ENCODE data around the gene TMEM238.
A peak's percentile ranks its signal among the peaks of the same experiment; 100 is the strongest.

Gene TMEM238

DNA sequence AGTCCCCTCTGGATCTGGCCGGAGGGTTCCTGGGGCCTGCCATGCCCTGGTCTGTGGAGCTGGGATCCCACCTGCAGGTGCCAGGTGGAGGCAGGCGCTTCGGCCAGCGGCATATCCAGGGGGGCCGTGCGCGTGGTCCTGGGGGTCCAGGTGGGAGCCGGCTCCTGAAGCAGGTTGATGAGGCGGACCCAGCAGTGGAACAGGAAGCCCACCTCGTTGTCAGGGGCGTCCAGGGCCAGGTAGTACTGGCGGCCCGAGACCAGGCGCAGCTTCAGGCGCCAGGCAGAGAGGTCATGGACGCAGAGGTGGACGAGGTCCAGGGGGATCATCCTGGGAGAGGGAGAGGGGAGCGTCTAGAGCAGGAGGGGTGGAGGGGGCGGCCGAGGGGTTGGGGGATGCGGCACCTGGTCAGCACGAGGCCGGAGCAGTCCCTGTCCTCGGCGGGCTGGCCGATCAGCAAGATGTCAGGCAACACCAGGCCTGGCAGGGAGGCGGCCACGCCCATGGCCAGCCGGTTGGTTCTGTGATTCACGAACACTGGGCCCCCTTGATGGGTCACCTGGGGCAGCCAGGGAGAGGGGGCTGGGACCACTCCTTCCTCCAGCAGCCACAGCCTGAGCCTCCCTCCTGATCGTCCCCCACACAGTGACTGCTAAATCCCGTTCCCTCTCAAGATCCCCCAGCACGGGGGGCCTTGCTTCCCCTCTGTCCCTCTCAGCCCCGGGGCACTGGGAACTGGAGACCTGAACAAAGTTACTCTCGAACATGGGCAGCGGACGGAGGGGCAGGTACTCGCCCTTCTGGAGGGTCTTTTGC lies 21.7 kb downstream of the TMEM238 start:
- DNase-seq (ENCODE audit: low read depth, low spot score): no peak
- H3K27ac ChIP-seq: no peak overlapping the region

- no peak overlapping the region for H3K27ac ChIP-seq
- no peak for DNase-seq (ENCODE audit: low read depth, low spot score)
Measured at GRCh38 chr19:55360902-55361301, 23.2 kb downstream of the TMEM238 start.

GRCh38 chr19:55358943-55359908 lies 24.9 kb downstream of the TMEM238 start:
- H3K27ac ChIP-seq: no peak overlapping the region
- no peak for DNase-seq (ENCODE audit: low read depth, low spot score)

DNA sequence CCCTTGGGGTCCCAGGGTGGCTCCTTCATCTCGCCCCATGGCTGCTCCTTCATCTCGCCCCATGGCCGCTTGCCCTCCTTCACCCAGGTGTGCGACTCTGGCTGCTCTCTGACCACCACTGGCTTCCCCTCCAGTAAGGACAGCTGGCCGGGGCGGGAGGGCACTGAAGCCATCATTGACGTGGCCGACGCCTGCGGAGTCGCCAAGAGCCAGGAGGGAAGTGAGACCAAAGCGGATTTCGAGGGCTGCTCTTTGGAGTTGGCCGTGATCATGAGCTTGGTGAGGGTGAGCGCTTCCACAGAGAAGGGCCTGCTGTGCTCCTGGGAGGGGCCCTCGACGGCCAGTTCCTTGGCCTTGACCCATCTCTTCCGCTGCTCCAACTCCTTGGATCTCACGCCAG lies 25.6 kb downstream of the TMEM238 start:
- DNase-seq (ENCODE audit: low read depth, low spot score): no peak
- H3K27ac ChIP-seq: no peak overlapping the region

DNA sequence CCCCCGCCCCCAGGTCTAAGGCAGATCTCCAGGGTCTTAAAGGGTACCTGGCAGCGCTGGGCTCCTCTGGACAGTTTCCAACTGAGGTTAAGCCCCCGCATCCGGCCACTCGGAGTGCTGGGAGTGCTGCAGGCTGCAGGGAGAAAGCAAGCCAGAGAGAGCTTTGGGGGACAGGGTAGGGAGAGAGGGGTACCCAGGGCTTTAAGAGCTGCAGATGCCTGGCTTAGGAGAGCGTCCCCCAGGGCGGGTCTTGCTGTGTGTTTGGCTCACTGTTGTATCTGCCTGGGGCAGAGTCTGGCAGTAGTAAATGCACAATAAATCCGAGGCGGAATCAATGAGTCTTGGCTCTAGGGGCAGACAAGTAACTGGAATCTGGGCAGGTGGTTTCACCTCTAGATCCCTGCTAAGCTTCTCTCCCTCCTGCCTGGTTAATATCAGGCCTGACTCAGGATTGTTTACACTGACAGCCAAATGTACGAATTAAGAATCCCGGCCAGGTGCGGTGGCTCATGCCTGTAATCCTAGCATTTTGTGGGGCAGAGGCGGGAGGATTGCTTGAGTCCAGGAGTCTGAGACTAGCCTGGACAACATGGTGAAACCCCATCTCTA lies 28.8 kb downstream of the TMEM238 start:
- peak overlapping the region; percentile 37 for H3K27ac ChIP-seq
- DNase-seq (ENCODE audit: low read depth, low spot score): no peak

DNA sequence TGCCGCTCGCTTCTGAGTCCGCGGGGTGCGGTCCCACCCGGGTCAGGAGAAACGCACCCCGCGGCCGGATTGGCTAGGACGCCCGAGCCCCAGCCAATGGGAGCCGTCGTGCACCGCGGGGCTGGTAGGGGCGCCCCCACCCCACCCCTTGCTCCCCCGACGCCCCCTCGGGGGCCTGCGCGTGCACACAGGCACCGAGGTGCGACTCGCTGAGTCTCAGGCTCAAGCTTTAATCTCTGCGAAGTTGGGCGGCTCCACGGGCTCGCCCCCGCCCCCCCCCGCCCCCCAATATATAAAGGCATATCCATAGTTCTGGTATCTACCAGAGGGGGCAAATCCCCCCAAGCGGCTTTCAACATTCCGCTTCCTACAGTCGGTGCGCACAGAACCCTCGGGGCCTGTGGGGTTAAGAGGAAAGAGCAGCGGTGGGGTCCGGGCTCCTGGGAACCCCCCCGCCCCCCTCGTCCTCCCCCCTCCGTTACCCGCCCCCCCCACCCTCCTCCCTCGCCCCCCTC lies 29.3 kb downstream of the TMEM238 start, which contains the start of gene COX6B2:
Gene COX6B2 (minus strand): TSS at position 22 of the 515 bp plus-strand sequence. CDS start 198 bp downstream, outside the sequence.
- no peak for DNase-seq (ENCODE audit: low read depth, low spot score)
- peak within 1 kb of the TSS; percentile 39 for H3K27ac ChIP-seq

- peak overlapping the region; percentile 39 for H3K27ac ChIP-seq
- no peak for DNase-seq (ENCODE audit: low read depth, low spot score)
Measured at GRCh38 chr19:55353803-55354697, 30.0 kb downstream of the TMEM238 start.

GRCh38 chr19:55353356-55353802 lies 30.7 kb downstream of the TMEM238 start:
- DNase-seq (ENCODE audit: low read depth, low spot score): no peak
- peak overlapping the region; percentile 39 for H3K27ac ChIP-seq

DNA sequence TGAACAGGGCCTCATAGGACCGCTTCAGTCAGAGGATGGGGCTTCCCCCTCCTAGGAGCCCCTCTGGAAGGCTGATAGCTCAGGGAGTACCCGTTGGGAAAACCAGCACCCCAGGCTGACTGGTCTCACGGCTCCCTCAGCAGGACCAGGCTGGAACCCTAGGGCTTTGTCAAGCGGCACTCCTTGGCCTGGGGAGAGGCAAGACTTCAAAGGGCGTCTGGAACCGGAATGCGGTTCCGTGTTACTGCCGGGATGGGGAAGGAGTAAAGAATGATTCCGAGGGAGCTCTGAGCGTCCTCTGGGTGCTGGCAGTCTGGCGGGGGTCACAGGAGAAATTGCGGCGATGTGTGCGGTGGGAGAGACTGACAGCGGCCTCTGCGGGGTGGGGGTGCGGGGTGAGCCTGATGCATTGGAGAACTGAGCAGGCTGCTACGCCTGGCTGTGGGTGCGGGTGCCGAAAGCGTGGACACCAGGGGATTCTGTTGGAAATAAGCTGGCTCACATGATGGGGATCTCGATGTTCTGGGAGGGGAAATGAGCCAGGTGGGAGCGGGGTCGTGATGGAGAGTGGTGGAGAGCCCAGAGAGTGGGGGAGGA lies 31.4 kb downstream of the TMEM238 start:
- DNase-seq (ENCODE audit: low read depth, low spot score): no peak
- H3K27ac ChIP-seq: peak overlapping the region; percentile 49

DNA sequence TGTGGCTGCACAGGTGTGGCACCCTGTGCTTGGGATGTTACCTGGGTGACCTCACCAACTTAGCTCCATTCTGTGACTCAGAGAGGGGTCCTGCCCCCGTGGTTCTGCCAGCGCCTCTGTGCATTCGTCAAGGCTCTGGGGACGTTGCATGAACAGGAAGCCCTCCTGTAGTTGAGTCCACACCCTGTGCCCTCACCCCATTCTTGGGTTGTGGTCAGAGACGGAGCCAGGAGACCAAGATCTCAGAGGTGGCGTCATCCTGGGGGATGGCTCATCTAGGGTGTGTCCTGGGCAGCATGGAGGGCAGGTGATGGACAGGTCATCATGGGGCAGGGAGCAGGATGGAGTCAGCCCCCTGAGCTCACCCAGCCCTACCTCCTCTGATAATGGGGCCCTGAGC lies 32.1 kb downstream of the TMEM238 start:
- peak overlapping the region; percentile 49 for H3K27ac ChIP-seq
- DNase-seq (ENCODE audit: low read depth, low spot score): no peak

DNA sequence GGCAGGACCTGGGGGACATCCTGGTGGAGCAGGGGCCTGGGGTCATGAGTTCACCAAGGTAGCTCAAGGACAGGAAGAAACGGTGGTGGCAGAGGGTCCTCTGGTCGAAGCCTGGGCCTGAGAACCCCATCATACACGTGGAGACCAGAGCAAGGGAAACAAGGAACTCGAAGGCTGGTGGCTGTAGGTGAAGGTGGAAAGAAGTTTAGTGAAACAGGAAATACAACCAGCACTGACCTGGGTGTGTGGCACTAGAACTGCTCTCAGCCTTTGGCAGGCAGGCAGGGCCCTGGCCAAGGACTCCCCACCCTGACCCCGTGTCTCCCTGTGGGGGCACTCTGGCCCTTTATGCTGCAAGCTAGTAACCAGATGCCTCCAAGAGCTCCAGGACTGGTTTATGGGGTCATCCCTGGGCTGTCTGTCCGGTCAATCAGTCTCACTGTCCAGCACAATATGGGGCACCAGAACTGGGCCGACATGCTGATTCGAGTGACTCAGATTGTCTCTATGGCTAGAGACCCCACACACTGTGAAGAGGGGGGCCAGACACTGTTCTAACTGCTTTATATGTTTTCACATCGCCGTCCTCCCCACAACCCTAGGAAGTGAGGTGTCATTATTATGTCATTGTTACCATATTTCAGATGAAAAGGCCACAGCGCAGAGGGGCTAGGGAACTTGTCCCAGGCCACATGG lies 33.3 kb downstream of the TMEM238 start:
- no peak for DNase-seq (ENCODE audit: low read depth, low spot score)

DNA sequence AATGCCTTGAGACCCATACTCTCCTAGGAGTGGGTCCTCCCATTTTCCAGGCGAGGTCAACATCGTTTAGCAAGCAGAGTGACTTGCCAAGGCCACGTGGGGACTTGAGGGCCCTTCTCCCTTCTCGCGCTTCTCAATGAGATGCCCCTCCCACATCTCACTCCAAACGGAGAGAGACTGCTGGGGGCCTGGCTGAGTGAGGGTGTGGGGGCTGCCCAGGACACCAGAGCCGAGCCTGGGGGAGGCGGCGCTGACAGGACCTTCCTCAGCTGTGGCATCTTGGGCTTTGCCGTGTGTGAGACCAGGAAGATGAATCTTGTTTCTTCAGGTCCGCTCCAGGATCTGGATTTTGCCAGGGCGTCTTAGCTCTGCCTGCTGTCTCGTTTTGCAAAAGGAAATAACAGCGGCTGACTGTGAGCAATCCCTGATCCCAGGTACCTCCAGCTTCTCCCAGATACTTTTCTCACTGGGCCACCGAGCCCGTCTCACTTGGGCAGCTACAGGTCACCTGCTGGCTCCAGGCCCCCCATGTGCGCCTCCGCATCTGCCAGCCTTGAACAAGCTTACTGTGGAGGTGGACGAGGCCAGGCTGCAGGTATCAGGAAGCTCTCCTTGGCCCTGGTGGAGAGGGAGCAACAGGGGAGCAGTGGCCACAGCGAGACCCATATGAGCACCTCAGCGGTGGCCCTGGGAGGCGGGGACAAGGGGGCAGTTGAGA lies 35.6 kb downstream of the TMEM238 start:
- DNase-seq (ENCODE audit: low read depth, low spot score): no peak

More for the DNA sequence above, 33.3 kb downstream of the TMEM238 start:
- no peak overlapping the region for H3K27ac ChIP-seq

GRCh38 chr19:55347442-55348009 lies 36.6 kb downstream of the TMEM238 start:
- H3K27ac ChIP-seq: no peak overlapping the region
- DNase-seq (ENCODE audit: low read depth, low spot score): no peak

More for the DNA sequence above, 35.6 kb downstream of the TMEM238 start:
- no peak overlapping the region for H3K27ac ChIP-seq

DNA sequence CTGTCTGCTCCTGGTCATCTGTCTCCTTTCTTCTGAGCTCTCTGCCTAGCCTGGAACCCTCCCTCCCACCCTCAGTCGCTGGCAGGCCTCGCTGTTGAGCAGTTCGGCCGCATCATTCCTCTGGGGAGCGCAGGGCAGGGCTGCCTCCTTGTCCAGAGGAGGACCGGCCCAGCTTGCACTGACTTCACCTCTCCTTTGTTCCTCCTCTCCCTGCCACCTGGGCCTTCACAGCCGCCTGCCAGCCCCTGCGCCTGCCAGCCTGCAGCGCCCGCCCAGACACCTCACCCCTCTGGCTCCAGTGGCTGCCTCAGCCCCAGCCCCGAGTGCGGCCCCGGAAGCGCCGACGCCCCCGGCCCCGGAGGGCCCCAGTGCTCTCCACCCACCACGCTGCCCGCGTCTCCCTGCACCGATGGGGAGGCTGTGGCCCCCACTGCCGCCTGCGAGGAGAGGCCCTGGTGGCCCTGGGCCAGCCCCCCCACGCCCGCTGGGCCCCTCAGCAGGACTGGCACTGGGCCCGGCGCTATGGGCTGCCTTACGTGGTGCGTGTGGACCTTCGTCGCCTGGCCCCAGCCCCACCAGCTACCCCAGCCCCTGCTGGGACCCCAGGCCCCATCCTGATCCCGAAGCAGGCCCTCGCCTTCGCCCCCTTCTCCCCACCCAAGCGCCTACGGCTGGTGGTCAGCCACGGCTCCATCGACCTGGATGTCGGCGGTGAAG lies 37.2 kb downstream of the TMEM238 start:
- H3K27ac ChIP-seq: no peak overlapping the region

GRCh38 chr19:55345818-55346724 lies 38.0 kb downstream of the TMEM238 start:
- no peak overlapping the region for H3K27ac ChIP-seq
- no peak for DNase-seq (ENCODE audit: low read depth, low spot score)

More for the DNA sequence above, 37.2 kb downstream of the TMEM238 start:
- DNase-seq (ENCODE audit: low read depth, low spot score): no peak

All from epithelial cell of prostate (primary cell).